ENCODE data around the gene MTUS2. TPM values are rescaled to one million over a fixed set of nuclear protein-coding genes. Genes with fewer than 3 reads are reported as not detected.

Gene MTUS2
- total RNA-seq, 1 donor from 2014 or later = 8.9 TPM

DNA sequence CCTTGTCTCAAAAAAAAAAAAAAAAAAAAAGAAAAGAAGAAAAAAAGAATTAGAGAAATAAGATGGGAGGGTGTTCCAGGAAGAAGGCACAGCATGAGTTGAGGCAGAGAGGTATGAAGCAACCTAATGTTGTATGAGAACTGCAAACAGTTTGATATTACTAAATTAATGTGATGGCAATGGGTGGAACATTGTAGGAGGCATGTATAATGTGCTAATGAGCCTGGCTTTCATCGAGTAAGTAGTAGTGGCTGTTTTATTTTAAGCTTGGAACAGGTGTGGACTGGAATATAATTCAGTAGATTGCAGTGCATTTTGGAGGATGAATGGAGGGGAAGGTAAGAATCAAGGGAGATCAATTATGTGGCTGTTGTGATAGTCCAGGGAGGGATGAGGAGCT lies 156.1 kb downstream of the MTUS2 start:
- Histone ChIP-seq H3K27ac (no peak overlapping the region), H3K4me3 (no peak overlapping the region), H3K4me1 (peaks cover 6 to 12% of the 10 kb centered on the region in 2 donors), H3K27me3 (no peaks in the 10 kb centered on the region), H3K36me3 (no peaks in the 10 kb centered on the region), H3K9me3 (no peaks in the 10 kb centered on the region)
- intact Hi-C loops (cut with DNase I) = no loop called here
- TF ChIP-seq, protein P1, sequence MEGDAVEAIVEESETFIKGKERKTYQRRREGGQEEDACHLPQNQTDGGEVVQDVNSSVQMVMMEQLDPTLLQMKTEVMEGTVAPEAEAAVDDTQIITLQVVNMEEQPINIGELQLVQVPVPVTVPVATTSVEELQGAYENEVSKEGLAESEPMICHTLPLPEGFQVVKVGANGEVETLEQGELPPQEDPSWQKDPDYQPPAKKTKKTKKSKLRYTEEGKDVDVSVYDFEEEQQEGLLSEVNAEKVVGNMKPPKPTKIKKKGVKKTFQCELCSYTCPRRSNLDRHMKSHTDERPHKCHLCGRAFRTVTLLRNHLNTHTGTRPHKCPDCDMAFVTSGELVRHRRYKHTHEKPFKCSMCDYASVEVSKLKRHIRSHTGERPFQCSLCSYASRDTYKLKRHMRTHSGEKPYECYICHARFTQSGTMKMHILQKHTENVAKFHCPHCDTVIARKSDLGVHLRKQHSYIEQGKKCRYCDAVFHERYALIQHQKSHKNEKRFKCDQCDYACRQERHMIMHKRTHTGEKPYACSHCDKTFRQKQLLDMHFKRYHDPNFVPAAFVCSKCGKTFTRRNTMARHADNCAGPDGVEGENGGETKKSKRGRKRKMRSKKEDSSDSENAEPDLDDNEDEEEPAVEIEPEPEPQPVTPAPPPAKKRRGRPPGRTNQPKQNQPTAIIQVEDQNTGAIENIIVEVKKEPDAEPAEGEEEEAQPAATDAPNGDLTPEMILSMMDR (IDR thresholded peaks at IDR 0.05) = no peak
- DNase-seq (ENCODE audit: low spot score in 2 of 2) = no peak

DNA sequence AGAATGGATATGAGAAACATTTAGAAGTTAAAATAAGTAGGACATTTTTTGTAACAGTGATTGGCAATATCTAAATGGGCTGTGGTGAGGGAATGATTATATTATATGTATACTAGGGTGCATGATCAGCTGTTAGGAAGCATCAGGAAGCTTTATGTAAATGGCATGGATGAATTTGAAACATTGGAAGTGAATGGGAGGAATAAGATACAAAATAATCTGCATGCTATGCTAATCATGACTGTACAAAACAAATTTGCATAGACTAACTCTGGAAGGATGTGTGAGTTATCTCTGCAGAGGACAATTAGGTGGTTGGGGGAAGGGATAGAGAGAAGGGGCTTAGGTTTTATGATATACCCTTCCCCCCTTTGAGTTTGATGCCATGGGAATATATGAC lies 156.5 kb downstream of the MTUS2 start:
- Histone ChIP-seq H3K9me3 (no peaks in the 10 kb centered on the region), H3K27ac (no peak overlapping the region), H3K4me1 (peaks cover 10 to 16% of the 10 kb centered on the region in 2 donors), H3K27me3 (no peaks in the 10 kb centered on the region), H3K36me3 (no peaks in the 10 kb centered on the region), H3K4me3 (no peak overlapping the region)
- TF ChIP-seq, protein P1 (IDR thresholded peaks at IDR 0.05) = no peak
- DNase-seq (ENCODE audit: low spot score in 2 of 2) = no peak
- intact Hi-C loops (cut with DNase I) = no loop called here

DNA sequence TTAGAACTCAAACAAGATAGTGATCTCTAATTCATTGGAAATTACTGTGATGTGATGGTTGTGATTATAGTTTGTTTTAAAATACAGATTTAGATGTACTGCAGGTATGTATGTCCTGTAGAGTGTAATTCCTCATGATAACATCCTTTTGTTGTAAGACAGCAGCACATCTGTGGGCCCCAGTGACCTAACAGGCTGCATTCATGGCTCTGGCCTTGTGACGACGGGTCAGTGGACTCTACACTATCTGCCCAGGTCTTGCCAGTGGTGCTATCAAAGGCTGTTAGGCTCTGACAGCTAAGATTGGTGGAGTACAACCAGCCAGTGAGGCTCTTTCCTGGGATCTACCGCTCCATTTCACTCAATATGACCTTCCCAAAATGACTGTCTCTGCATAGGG lies 158.4 kb downstream of the MTUS2 start:
- Histone ChIP-seq H3K4me1 (peaks cover 10 to 24% of the 10 kb centered on the region in 2 donors), H3K27ac (no peak overlapping the region)

DNA sequence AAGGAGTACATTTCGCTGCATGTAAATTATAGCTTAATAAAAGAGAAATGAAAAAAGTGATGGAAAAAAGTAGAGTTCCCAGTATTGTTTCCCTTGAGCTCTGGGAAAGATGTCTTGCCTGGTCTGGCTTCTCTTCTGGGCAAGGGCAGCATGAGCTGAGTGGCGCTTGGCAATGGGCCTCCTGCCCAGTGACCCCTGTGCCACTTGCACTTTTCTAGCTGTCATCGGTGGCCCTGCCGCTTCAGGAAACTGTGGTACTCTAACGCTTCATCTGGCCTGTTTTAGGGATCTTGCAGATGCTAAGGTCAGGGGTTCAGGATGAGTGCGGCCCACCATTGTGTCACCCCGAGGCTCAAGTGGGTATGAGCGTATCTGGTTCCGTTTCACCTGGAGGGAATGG lies 161.4 kb downstream of the MTUS2 start:
- no peaks in the 10 kb centered on the region for H3K27me3 ChIP-seq
- no peaks in the 10 kb centered on the region for H3K36me3 ChIP-seq
- H3K4me3 ChIP-seq = no peak overlapping the region
- TF ChIP-seq, protein P1 (IDR thresholded peaks at IDR 0.05) = no peak
- peak overlapping the region; percentile 75 to 80 for H3K27ac ChIP-seq
- H3K9me3 ChIP-seq = no peaks in the 10 kb centered on the region
- peaks cover 10 to 34% of the 10 kb centered on the region in 2 donors for H3K4me1 ChIP-seq
- no peak for DNase-seq (ENCODE audit: low spot score in 2 of 2)
- intact Hi-C loops (cut with DNase I) = loop anchor here (5.0 kb wide), 4 partner anchors 34 to 456 kb away; partner anchors contain the start of gene MTUS2

More for the DNA sequence above, 158.4 kb downstream of the MTUS2 start:
- no peak for DNase-seq (ENCODE audit: low spot score in 2 of 2)
- Histone ChIP-seq H3K4me3 (no peak overlapping the region), H3K9me3 (no peaks in the 10 kb centered on the region), H3K27me3 (no peaks in the 10 kb centered on the region), H3K36me3 (no peaks in the 10 kb centered on the region)
- intact Hi-C loops (cut with DNase I) = no loop called here
- TF ChIP-seq, protein P1 (IDR thresholded peaks at IDR 0.05) = no peak

DNA sequence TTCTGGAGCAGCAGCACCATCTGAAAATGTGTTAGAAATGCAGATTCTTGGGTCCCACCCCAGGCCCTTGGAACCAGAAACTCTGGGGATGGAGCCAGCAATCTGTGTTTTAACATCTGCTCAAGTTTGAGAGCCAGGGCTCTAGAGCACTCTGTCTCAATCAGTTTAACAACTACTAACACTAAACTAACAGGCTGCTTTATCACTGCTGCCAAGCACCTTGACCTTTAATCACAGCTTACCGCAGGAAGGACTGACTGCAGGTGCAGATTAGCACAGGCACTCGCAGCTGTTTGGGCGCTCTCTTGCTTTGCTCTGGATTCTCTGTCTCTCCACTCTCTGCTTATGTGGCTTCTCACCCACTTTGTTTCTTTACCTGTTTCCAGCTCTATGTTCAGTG lies 163.5 kb downstream of the MTUS2 start:
- peaks cover 10 to 47% of the 10 kb centered on the region in 2 donors for H3K4me1 ChIP-seq
- peak overlapping the region; percentile 60 to 75 for H3K27ac ChIP-seq
- no peaks in the 10 kb centered on the region for H3K27me3 ChIP-seq
- TF ChIP-seq, protein P1 (IDR thresholded peaks at IDR 0.05) = no peak
- no peaks in the 10 kb centered on the region for H3K36me3 ChIP-seq
- intact Hi-C loops (cut with DNase I) = loop anchor here (5.0 kb wide), 4 partner anchors 36 to 454 kb away; partner anchors contain the start of gene MTUS2
- H3K4me3 ChIP-seq = peak overlapping the region in 1 of 2 donors; percentile 37
- H3K9me3 ChIP-seq = no peaks in the 10 kb centered on the region
- no peak for DNase-seq (ENCODE audit: low spot score in 2 of 2)

DNA sequence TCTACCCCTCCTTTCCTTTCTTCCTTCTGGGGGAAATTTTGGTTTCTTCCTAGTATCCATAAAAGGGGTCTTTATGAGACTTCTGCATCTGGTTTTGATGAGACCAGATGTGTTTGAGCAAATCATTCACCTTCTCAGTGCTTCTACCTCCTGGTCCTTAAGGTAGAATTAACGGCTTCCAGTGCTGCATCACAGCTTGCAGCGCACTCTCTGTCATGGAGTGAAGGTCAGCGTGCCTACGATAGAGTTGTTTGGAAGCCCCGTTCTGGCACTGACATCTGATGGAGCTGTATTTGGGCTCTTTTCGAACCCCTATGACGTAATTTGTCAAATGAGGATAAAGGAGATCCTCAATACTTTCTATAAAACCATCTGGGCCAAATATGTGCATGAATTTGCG lies 164.2 kb downstream of the MTUS2 start:
- DNase-seq (ENCODE audit: low spot score in 2 of 2) = no peak
- intact Hi-C loops (cut with DNase I) = loop anchor here (5.0 kb wide), 4 partner anchors 37 to 453 kb away; partner anchors contain the start of gene MTUS2
- TF ChIP-seq, protein P1 (IDR thresholded peaks at IDR 0.05) = no peak
- peaks cover 10 to 47% of the 10 kb centered on the region in 2 donors for H3K4me1 ChIP-seq
- no peaks in the 10 kb centered on the region for H3K36me3 ChIP-seq
- peak overlapping the region in 1 of 2 donors; percentile 37 for H3K4me3 ChIP-seq
- peak overlapping the region; percentile 60 to 75 for H3K27ac ChIP-seq
- H3K9me3 ChIP-seq = no peaks in the 10 kb centered on the region
- H3K27me3 ChIP-seq = no peaks in the 10 kb centered on the region

All from ascending aorta (tissue), 2 donors.